T-cell (primary cell): ENCODE results near the gene WBP2. TPM values are rescaled to one million over a fixed set of nuclear protein-coding genes. Genes with fewer than 3 reads are reported as not detected.

ENCODE experiments used
- ATAC-seq, 4 experiments: fragments of 200-7000 bp in 3 of 4; fragments of 150-1000 bp in 1 of 4; cut with Tn5 transposase; replicated peaks in 1 of 4; 1 replicate in 3 of 4; 2 replicates in 1 of 4; pipeline ENCODE4 v1.10.0; 2021; ENCODE audit warnings: moderate library complexity in 3 of 4, mild to moderate bottlenecking in 2 of 4, moderate number of reproducible peaks in 1 of 4
- CTCF ChIA-PET, 2 donors: fragments of 300-600 bp; sonication (Branson Sonifier 250); formaldehyde crosslinking; loops; one replicate each; lab custom pipeline; 2022; ENCODE audit warnings: antibody characterized with exemption in 2 of 2; lab: Charles Lee
- POLR2A ChIA-PET, 2 donors: fragments of 300-600 bp; sonication (Branson Sonifier 250); formaldehyde crosslinking; loops; one replicate each; lab custom pipeline; 2022; ENCODE audit warnings: antibody characterized with exemption in 2 of 2; lab: Charles Lee
- DNase-seq, 35 experiments: peaks; one replicate each; pipeline versions ENCODE4 v3.0.0 to v3.0.0-alpha.2; 2013 to 2023
- H3K27ac ChIP-seq: one replicate; pipeline ENCODE4 v1.5.1; 2013; ENCODE audit warnings: low read length
- H3K27me3 ChIP-seq, 2 experiments: replicated peaks in 1 of 2; 1 replicate in 1 of 2; 2 replicates in 1 of 2; pipeline versions ENCODE4 v1.6.1 to v1.7.0; 2013; ENCODE audit warnings: low read length in 1 of 2, mixed read lengths in 1 of 2; ENCODE audit not compliant: control insufficient read depth in 2 of 2, insufficient read depth in 2 of 2; ENCODE audit errors: extremely low read depth in 1 of 2
- H3K36me3 ChIP-seq, 2 donors: 1 replicate in 1 of 2; 2 replicates in 1 of 2; pipeline versions ENCODE4 v1.6.1 to v1.7.0; 2013; ENCODE audit warnings: low read length in 1 of 2; ENCODE audit not compliant: control insufficient read depth in 2 of 2, insufficient read depth in 1 of 2; ENCODE audit errors: extremely low read depth in 1 of 2
- H3K4me1 ChIP-seq, 2 experiments: 1 replicate in 1 of 2; 2 replicates in 1 of 2; pipeline versions ENCODE4 v1.6.1 to v1.7.0; 2013; ENCODE audit warnings: low read length in 2 of 2, mixed read lengths in 1 of 2; ENCODE audit not compliant: insufficient read depth in 2 of 2, control insufficient read depth in 1 of 2; ENCODE audit errors: extremely low read depth in 1 of 2
- H3K4me3 ChIP-seq, 2 donors: 1 replicate in 1 of 2; 2 replicates in 1 of 2; pipeline versions ENCODE4 v1.5.1 to v1.7.0; 2013; ENCODE audit warnings: mild to moderate bottlenecking in 2 of 2, low read length in 1 of 2, moderate library complexity in 1 of 2; ENCODE audit not compliant: control insufficient read depth in 1 of 2; ENCODE audit errors: extremely low read depth in 1 of 2
- H3K9me3 ChIP-seq: 2 replicates; pipeline ENCODE4 v1.7.0; 2013
- H3K27ac Mint-ChIP-seq, 2 donors: one replicate each; pipeline ENCODE4 v1.8.0; 2020 to 2021; ENCODE audit warnings: mild to moderate bottlenecking in 2 of 2, mixed read lengths in 2 of 2
- H3K27me3 Mint-ChIP-seq, 2 donors: one replicate each; pipeline ENCODE4 v1.8.0; 2021 to 2022; ENCODE audit warnings: mixed read lengths in 2 of 2
- H3K36me3 Mint-ChIP-seq: one replicate; pipeline ENCODE4 v1.8.0; 2021; ENCODE audit warnings: mixed read lengths
- H3K4me1 Mint-ChIP-seq, 3 donors: one replicate each; pipeline ENCODE4 v1.8.0; 2020 to 2022; ENCODE audit warnings: mixed read lengths in 3 of 3, mild to moderate bottlenecking in 1 of 3
- H3K4me3 Mint-ChIP-seq, 3 donors: one replicate each; pipeline ENCODE4 v1.8.0; 2020 to 2022; ENCODE audit warnings: mild to moderate bottlenecking in 3 of 3, mixed read lengths in 3 of 3, moderate library complexity in 3 of 3
- H3K9me3 Mint-ChIP-seq, 3 donors: one replicate each; pipeline ENCODE4 v1.8.0; 2020 to 2022; ENCODE audit warnings: mixed read lengths in 3 of 3
- WGBS: methylation state at CpG from one replicate; pipeline ENCODE4 v1.1.5; 2013; ENCODE audit warnings: missing lambda C conversion rate; ENCODE audit not compliant: insufficient coverage; 5-methylcytosine and 5-hydroxymethylcytosine counted together
- total RNA-seq, 35 experiments: library from RNA in 6 of 35; stranded (reverse) in 6 of 35; fragments of 120-200 nt in 1 of 35; gene quantifications; one replicate each; pipeline versions ENCODE4 v1.2.1 to v1.2.4 and lab custom pipeline; 2013 to 2026

The WBP2 gene
- total RNA-seq, 5 donors from 2014 or later (not counting 1 experiment from before 2014, with no cell fraction given) = 91.4 to 158 (median 138) TPM

- H3K4me3 Mint-ChIP-seq = peak overlapping the region; percentile 44 to 90 (median 55)
- peak overlapping the region; percentile 77 to 81 for H3K27ac Mint-ChIP-seq
- Histone ChIP-seq H3K36me3 (peaks cover 21 to 62% of the 10 kb centered on the region in 2 donors), H3K9me3 (no peaks in the 10 kb centered on the region), H3K27me3 (no peaks in the 10 kb centered on the region), H3K27ac (peak overlapping the region; percentile 91), H3K4me3 (no peak overlapping the region), H3K4me1 (peaks cover 19 to 58% of the 10 kb centered on the region in 2 experiments)
- 62% methylated on average over 12 of the region's 21 CpGs for WGBS
- ChIA-PET POLR2A (interaction anchor here in 1 of 2 donors (0.5 kb wide), 1 partner anchor 299 kb away, joined by 3 read pairs; no protein-coding TSS in a partner anchor), CTCF (interaction anchor here in 1 of 2 donors (0.6 to 2.2 kb wide), 3 partner anchors 10 to 156 kb away, joined by 4 to 9 read pairs (median 6); partner anchors contain the start of gene WBP2)
- DNase-seq = peak in 32 of 35 experiments; percentile 23 to 73 (median 49)
- peaks cover 24% of the 10 kb centered on the region for H3K36me3 Mint-ChIP-seq
- H3K27me3 Mint-ChIP-seq = no peaks in the 10 kb centered on the region
- no peaks in the 10 kb centered on the region for H3K9me3 Mint-ChIP-seq
- ATAC-seq = peak; percentile 22 to 45 (median 31)
- H3K4me1 Mint-ChIP-seq = peaks cover 24 to 45% (median 34%) of the 10 kb centered on the region in 3 donors
These were observed 9.9 kb downstream of the WBP2 start for GRCh38 chr17:75845058-75845711.

DNA sequence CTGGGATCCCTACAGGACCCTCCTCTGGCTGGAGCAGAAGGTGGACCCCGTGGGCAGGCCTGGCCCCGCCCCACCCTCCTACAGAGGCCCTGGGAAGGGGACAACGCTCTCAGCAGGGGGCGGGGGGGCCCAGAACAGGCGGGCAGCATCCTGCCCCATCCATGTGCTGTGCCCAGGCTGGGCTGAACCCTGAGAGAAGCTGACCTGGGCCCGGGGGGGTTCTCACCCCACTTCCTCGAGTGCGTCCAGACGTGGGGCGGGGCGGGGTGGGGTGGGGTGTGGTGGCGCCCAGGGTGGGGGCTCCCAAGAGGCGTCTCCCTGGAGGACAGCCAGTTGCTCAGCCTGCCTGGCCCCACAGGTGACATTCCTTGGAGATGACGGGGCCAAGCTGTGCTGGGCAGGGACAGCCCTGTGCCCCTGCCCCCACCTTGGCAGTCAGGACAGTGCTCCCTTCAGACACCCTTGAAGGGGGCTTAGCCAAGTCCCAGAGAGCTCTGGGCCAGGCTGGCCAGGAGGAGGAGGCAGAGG is 10.5 kb downstream of the WBP2 start:
- Mint-ChIP-seq H3K27ac (peak overlapping the region; percentile 96 to 97), H3K9me3 (no peaks in the 10 kb centered on the region), H3K27me3 (no peaks in the 10 kb centered on the region), H3K36me3 (peaks cover 20% of the 10 kb centered on the region), H3K4me1 (peaks cover 24 to 43% (median 35%) of the 10 kb centered on the region in 3 donors), H3K4me3 (peak overlapping the region; percentile 90 to 94 (median 91))
- H3K36me3 ChIP-seq = peaks cover 21 to 63% of the 10 kb centered on the region in 2 donors
- DNase-seq = peak in 2 of 35 experiments; percentile 13 to 22
- H3K27me3 ChIP-seq = no peaks in the 10 kb centered on the region
- H3K9me3 ChIP-seq = no peaks in the 10 kb centered on the region
- peak; percentile 1 to 11 (median 6) for ATAC-seq
- ChIA-PET CTCF (interaction anchor here (0.6 to 2.2 kb wide), 3 partner anchors 11 to 21 kb away, joined by 4 to 9 read pairs (median 6); partner anchors contain the start of gene WBP2 (in 1 of the 2)), POLR2A (no interaction called here)
- H3K4me1 ChIP-seq = peaks cover 19 to 59% of the 10 kb centered on the region in 2 experiments
- WGBS = 26% methylated on average over 3 of the region's 14 CpGs
- H3K4me3 ChIP-seq = peak overlapping the region; percentile 84 to 94
- H3K27ac ChIP-seq = peak overlapping the region; percentile 91

GRCh38 chr17:75843577-75844529 is 11.3 kb downstream of the WBP2 start, which contains the start of gene UNC13D:
Gene UNC13D, minus strand, starts transcription at chr17:75844404. Its CDS starts 67 bp downstream, at chr17:75844337.
- Mint-ChIP-seq H3K36me3 (peaks cover 18% of the 10 kb centered on the region), H3K27me3 (no peaks in the 10 kb centered on the region), H3K27ac (peak within 1 kb of the TSS; percentile 96 to 97), H3K4me3 (peak within 1 kb of the TSS; percentile 90 to 94 (median 91)), H3K9me3 (no peaks in the 10 kb centered on the region), H3K4me1 (peaks cover 24 to 40% (median 35%) of the 10 kb centered on the region in 3 donors)
- H3K36me3 ChIP-seq = peaks cover 23 to 59% of the 10 kb centered on the region in 2 donors
- peak within 1 kb of the TSS; percentile 91 for H3K27ac ChIP-seq
- peaks cover 19 to 54% of the 10 kb centered on the region in 2 experiments for H3K4me1 ChIP-seq
- peak; percentile 39 to 78 (median 63) for DNase-seq
- 0% methylated on average over 22 of the region's 35 CpGs for WGBS
- no peaks in the 10 kb centered on the region for H3K27me3 ChIP-seq
- ATAC-seq = peak; percentile 74 to 85 (median 84)
- H3K4me3 ChIP-seq = peak within 1 kb of the TSS; percentile 84 to 94
- ChIA-PET CTCF (interaction anchor here (0.6 to 2.2 kb wide), 7 partner anchors 11 to 178 kb away, joined by 3 to 9 read pairs (median 4); partner anchors contain the start of gene WBP2 (in 1 of the 2)), POLR2A (interaction anchor here in 1 of 2 donors (0.5 to 0.7 kb wide), 3 partner anchors 21 to 64 kb away, joined by 3 to 5 read pairs (median 4); no protein-coding TSS in a partner anchor)
- no peaks in the 10 kb centered on the region for H3K9me3 ChIP-seq

GRCh38 chr17:75842963-75843576 is 12.1 kb downstream of the WBP2 start:
- ChIA-PET CTCF (interaction anchor here in 1 of 2 donors (0.9 to 1.0 kb wide), 3 partner anchors 12 to 89 kb away, joined by 3 to 6 read pairs (median 3); partner anchors contain the start of gene WBP2), POLR2A (interaction anchor here in 1 of 2 donors (0.5 kb wide), 1 partner anchor 22 kb away, joined by 5 read pairs; no protein-coding TSS in a partner anchor)
- peak overlapping the region; percentile 91 for H3K27ac ChIP-seq
- H3K36me3 ChIP-seq = peaks cover 26 to 55% of the 10 kb centered on the region in 2 donors
- Mint-ChIP-seq H3K27ac (peak overlapping the region; percentile 96 to 97), H3K36me3 (peaks cover 13% of the 10 kb centered on the region), H3K27me3 (no peaks in the 10 kb centered on the region), H3K9me3 (no peaks in the 10 kb centered on the region), H3K4me1 (peaks cover 18 to 33% (median 29%) of the 10 kb centered on the region in 3 donors), H3K4me3 (peak overlapping the region; percentile 90 to 94 (median 91))
- DNase-seq (peak in 9 of 35 experiments; percentile 20 to 56 (median 28)), ATAC-seq (peak; percentile 28 to 40 (median 38))
- 0% methylated on average over 11 of the region's 22 CpGs for WGBS
- no peaks in the 10 kb centered on the region for H3K9me3 ChIP-seq
- no peaks in the 10 kb centered on the region for H3K27me3 ChIP-seq
- H3K4me3 ChIP-seq = peak overlapping the region; percentile 84 to 94
- peaks cover 19 to 47% of the 10 kb centered on the region in 2 experiments for H3K4me1 ChIP-seq

GRCh38 chr17:75842411-75842810 is 12.7 kb downstream of the WBP2 start:
- CTCF ChIA-PET = no interaction called here
- H3K4me3 Mint-ChIP-seq = peak overlapping the region; percentile 90 to 94 (median 91)
- ATAC-seq = no peak

More at GRCh38 chr17:75842411-75842810, 12.7 kb downstream of the WBP2 start:
- Histone ChIP-seq H3K4me3 (peak overlapping the region; percentile 84 to 94), H3K27ac (peak overlapping the region; percentile 48), H3K9me3 (no peaks in the 10 kb centered on the region), H3K4me1 (peaks cover 19 to 51% of the 10 kb centered on the region in 2 experiments), H3K36me3 (peaks cover 26 to 54% of the 10 kb centered on the region in 2 donors), H3K27me3 (no peaks in the 10 kb centered on the region)
- peaks cover 15 to 29% (median 27%) of the 10 kb centered on the region in 3 donors for H3K4me1 Mint-ChIP-seq
- H3K36me3 Mint-ChIP-seq = peaks cover 14% of the 10 kb centered on the region
- POLR2A ChIA-PET = no interaction called here
- DNase-seq = no peak
- H3K27me3 Mint-ChIP-seq = no peaks in the 10 kb centered on the region
- peak overlapping the region; percentile 51 to 64 for H3K27ac Mint-ChIP-seq
- no peaks in the 10 kb centered on the region for H3K9me3 Mint-ChIP-seq
- 81% methylated on average over 9 of the region's 18 CpGs for WGBS
